Islet of Langerhans (tissue), 1 donor: Measurements from ENCODE around the gene EFNA1.
"Not testable (repeated sequence)": the region's sequence is repeated elsewhere in the genome, so short reads cannot be mapped to it uniquely, and the experiment has no call there.

Experiments
- FAIRE-seq: peaks from one replicate; lab custom pipeline; 2011; peaks lifted over from hg19 to GRCh38; lab: Jason Lieb, UNC

The EFNA1 gene

GRCh38 chr1:155158991-155159390, 31.3 kb downstream of the EFNA1 start:
- no peak for FAIRE-seq

DNA sequence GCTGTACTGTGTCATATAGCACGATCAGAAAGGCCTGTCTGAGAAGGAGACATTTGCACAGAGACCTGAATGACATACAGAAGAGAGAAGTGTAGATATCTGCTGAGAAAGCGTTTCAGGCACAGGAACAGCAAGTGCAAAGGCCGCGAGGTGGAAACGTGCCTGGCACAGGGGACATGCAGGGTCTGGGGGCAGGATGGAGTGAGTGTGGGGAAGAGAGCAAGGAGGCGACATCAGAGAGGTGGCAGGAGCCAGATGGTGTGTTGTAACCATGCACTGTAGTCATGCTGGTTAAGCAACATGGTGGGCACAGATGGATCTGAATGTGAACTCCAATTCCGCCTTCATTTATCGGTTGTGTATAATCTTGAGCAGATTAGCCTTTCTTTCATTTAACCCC, 32.5 kb downstream of the EFNA1 start:
- no peak for FAIRE-seq

- FAIRE-seq, result not testable (repeated sequence)
Measured at GRCh38 chr1:155162631-155163030, 35.0 kb downstream of the EFNA1 start.

DNA sequence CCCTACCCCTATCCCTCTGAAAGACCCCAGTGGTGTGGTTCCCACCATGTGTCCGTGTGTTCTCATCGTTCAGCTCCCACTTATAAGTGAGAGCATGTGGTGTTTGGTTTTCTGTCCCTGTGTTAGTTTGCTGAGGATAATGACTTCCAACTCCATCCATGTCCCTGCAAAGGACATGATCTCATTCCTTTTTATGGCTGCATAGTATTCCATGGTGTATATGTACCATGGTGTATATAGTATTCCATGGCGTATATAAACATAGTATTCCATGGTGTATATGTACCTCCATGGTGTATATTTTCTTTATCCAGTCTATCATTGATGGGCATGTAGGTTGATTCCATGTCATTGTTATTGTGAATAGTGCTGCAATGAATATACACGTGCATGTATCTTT, 36.1 kb downstream of the EFNA1 start:
- not testable (repeated sequence) for FAIRE-seq

GRCh38 chr1:155164625-155165024, 36.9 kb downstream of the EFNA1 start:
- FAIRE-seq, result not testable (repeated sequence)

- no peak for FAIRE-seq
Measured at GRCh38 chr1:155166051-155166470, 38.4 kb downstream of the EFNA1 start.

DNA sequence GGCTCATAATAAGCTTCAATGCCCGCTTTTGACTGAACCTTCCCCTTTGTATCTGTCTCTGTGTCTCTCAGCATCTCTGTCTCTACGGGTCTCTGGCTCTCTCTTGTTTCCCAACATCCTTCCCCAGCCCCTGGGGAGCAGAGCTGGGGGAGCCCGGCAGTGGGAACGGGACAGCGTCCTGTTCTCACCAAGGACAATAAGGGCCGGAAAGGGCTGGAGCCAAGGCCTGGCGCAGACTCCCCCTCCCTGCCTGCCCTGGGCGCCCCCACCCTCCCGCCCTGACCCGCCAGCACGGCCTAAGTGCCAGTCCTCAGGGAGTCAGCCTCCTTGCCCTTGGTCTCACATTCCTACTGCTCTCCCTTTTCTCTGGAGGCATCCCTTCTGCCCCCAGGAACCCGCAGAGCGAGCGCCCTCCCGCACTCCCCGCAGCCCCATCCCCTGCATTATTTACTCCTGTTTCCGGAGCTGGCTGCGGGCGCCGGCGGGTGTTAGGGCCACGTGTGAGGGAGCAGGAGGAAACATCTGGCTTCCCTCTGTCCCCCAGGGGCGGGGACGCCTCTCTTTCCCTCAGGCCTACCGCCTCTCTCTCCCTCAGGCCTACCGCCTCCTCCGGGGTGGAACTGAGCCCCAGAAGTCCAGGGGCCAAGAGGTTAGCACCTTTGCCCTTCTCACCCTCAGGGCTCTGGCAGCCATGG, 38.9 kb downstream of the EFNA1 start:
- FAIRE-seq, result no peak

- FAIRE-seq, result no peak
Measured at GRCh38 chr1:155167166-155168104, 39.8 kb downstream of the EFNA1 start.

GRCh38 chr1:155168105-155168445, 40.4 kb downstream of the EFNA1 start:
- not testable (repeated sequence) for FAIRE-seq

DNA sequence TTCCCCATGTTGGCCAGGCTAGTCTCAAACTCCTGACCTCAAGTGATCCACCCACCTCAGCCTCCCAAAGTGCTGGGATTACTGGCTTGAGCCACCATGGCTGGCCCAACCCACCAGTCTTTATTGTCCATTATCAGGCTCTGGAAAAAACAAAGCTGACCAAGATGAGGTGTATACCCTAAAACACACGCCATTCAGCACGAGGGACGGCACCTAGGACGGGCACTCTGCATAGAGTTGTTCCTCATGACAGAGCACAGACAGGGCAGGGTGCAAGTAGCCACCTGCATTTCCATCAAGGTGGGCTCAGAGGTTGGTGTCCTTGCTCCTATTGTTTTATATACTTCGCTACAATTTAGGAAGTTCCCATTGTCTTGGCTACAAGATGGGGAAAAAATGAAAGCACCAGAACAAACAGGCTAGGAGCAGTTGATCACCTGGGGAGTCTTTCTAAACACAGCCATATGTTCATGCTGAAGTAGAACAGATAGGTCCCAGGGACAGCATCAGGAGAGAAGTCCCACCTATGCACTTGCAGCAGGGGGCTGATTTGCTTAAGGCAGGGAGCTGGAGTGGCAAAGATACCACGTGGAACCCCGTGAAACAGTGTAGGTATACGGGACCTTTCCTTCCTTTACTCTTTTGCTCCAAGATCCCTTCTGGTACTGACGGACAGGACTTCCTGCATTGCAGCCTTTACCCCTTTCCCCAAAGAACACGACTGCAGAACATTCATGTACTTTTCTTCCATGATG, 41.0 kb downstream of the EFNA1 start:
- no peak for FAIRE-seq

- FAIRE-seq, result no peak
Measured at GRCh38 chr1:155169541-155169940, 41.9 kb downstream of the EFNA1 start.

- FAIRE-seq, result no peak
Measured at GRCh38 chr1:155170101-155170785, 42.6 kb downstream of the EFNA1 start.

DNA sequence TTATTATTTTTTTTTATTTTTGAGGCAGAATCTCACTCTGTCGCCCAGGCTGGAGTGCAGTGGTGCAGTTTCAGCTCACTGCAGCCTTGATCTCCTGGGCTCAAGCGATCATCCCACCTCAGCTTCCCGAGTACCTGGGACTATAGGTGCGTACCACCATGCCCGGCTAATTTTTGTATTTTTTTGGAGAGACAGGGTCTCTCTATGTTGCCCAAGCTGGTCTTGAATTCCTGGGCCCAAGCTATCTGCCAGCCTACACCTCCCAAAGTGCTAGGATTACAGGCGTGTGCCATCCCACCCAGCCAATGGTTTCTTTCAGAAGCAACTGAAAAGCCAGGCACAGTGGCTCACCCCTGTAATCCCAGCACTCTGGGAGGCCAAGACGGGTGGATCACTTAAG, 43.1 kb downstream of the EFNA1 start:
- no peak for FAIRE-seq

DNA sequence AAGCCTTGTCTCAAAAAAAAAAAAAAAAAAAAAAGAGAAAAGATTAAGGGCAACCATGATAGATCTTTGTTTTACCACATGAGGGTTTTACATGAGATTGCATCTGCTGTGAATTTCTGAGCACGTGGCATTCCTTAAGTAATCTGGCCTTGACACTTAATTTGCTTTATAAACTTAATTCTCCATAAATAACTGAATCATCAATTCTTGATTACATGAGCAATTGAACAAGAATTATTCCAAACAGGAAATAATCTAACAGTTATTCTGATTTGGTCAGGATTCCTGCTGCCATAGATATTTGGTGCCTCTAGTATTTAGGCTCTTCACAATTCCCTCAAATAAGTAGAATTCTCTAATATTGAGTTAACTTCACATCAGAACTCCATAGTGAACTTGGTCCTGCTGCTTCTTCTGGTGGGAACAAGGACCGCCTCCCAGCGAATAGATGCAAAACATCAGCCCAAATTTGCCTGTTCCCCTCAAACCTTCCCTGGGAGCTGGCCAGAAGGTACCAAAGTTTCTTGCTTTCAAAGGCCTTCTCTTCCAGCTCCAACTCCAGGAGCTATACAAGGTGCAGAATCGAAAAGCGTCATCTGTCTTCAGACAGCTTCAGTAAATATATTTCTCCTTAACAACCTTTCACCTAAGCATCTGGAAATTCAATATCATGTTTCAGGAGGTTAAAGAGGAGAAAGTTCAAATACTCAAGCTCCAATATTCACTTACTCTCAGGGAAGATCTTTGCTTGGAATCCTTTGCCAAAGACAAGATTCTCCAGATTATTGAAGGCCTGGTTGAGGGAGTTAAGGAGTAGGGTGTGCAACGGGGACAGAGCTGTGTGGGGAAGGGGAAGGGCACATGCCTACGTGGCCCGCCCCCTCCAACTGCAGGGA, 44.4 kb downstream of the EFNA1 start:
- no peak for FAIRE-seq

DNA sequence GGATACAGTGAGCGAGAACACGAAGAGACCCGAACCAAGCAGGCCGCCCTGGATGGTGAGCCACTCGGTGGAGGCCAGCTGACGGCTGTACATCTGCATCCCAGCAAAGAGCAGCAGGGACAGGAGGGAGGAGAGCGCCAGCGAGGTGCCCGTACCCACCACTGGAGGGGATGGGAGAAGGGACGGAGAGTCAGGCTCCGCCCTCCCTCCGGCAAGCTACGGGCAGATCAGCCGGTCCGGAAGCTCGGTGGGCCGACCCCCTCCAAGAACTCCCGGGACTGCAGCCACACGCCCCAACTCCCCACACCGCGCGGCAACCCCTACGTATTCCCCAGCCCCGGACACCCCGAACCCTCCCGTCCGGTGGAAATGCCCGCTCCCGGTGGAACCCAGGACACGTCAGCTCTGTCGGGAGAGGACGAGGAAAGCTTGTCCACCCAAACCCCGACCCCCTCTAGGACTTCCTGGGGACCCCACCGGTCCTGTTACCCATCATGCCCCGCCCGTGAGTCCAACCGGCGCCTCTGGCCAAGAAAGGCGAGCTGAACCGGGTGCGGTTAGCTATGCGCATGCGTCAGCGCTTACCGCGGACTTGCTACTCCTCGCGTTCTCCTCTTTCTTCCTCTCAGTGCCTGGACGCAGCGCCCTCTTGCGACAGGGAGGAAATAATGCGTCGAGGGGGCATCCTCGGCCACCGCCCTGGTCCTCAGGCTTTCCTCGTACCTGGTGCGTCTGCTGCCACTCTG, 45.2 kb downstream of the EFNA1 start, which contains the start of gene KRTCAP2:
TSS of gene KRTCAP2 (minus strand) at position 573 of the 746 bp plus-strand sequence. CDS start at position 493, 80 bp downstream.
- no peak for FAIRE-seq

DNA sequence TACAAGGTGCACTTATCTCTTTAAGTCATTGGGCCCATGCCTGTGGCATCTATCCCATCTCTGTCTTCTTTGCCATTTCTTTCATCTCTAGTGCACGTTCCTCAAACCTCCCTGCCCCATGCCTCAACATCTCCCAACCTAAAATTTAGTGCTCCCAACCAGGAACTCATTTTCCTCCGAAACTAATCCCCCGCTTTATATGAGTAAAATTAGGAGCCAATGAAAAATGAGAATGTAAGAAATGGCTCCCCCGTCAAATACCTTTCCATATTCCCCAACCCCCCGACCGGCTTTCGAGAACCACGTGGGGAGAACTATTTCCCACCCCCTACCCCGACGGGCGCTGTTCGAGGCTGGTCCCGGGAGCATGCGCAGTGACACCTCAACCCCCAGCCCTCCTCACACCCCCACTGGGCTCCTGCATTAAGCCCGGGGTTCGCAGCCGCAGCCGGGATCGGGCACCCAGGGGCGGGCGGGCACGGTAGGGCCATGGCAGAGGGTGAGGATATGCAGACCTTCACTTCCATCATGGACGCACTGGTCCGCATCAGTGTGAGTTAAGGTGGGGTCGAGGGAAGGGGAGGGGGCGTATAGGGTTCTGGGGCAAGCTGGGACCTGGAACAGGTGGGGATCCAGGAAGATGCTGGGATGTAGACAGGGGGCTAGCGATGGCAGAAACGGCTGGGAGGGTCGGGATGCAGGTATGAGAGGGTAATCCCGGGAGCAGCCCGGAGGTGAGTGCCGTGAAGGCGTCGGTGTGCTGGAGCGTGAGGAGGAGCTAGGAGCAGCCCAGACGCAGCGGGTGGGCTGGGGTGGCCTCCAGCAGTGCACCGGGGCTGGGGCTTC, 46.0 kb downstream of the EFNA1 start, which contains the start of gene TRIM46:
TSS of gene TRIM46 (plus strand) at position 372 of the 846 bp plus-strand sequence. CDS start at position 490, 118 bp downstream.
- no peak for FAIRE-seq

DNA sequence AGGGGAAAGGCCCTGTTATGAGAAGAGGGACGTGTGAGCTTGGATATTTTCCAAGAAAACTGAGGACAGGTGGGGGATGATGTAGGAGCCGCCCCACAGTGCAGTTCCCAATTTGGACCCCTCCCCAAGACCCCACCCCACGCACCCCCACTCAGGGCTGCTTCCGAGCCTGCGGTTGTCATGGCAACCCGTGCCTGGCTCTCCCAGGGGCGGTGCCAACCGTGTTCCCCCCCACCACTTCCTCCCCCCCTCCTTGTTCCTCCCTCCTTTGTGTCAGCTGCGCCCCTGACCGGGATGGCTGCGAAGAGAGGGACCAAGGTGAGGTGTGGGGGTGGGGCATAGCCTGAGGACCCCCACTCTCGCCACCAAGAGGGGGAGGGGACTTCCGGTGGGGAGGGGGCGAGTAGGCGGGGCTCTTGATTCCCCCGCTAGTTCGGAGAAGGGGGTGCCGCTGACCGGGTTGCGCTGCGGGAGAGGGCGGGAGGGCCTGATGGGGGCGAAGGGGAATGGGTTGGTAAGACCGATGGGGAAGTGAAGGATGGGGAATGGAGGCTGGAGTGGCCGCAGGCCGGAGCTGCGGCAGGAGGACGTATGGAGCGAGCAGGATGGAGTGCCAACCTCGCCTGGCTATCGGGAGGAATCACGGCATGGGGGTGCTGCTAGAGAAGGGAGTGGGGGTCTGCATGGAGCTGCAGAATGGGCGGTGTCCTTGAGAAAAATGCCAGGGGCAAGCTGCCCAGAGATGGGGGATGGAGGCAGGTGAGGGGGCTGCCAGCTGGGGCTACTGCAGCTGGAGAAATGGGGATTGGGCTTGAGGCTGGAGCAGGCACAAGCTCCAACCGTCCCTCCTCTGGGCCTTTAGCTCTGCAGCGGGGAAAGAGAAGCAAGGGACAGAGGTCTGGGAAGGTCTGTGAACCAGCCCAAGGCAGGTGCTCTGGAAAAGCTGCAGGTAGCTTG, 46.9 kb downstream of the EFNA1 start:
- FAIRE-seq, result no peak
